Ectodermal cell (in vitro differentiated cells): ENCODE measurements around the gene MIOX.
A peak's percentile ranks its signal among the peaks of the same experiment; 100 is the strongest.
"Not testable (repeated sequence)": the region's sequence is repeated elsewhere in the genome, so short reads cannot be mapped to it uniquely, and the experiment has no call there.

Experiments
- H3K27ac ChIP-seq: 2 replicates; pipeline ENCODE4 v1.7.0; 2013; ENCODE audit warnings: mild to moderate bottlenecking, low read depth, low read length; ENCODE audit not compliant: insufficient read depth, poor library complexity, severe bottlenecking
- H3K27me3 ChIP-seq: 2 replicates; pipeline ENCODE4 v1.7.0; 2013; ENCODE audit warnings: mild to moderate bottlenecking, low read length; ENCODE audit not compliant: insufficient read depth, control insufficient read depth, poor library complexity, severe bottlenecking
- H3K36me3 ChIP-seq: one replicate; pipeline ENCODE4 v1.7.0; 2013; ENCODE audit warnings: low read length; ENCODE audit not compliant: control insufficient read depth, insufficient read depth
- H3K4me1 ChIP-seq: one replicate; pipeline ENCODE4 v1.7.0; 2013; ENCODE audit warnings: low read length; ENCODE audit not compliant: control insufficient read depth, insufficient read depth
- H3K4me3 ChIP-seq: 2 replicates; pipeline ENCODE4 v1.7.0; 2013; ENCODE audit warnings: low read depth, low read length, control low read depth; ENCODE audit not compliant: insufficient read depth
- H3K9me3 ChIP-seq: 2 replicates; pipeline ENCODE4 v1.7.0; 2013; ENCODE audit warnings: mild to moderate bottlenecking, low read length, moderate library complexity; ENCODE audit not compliant: control insufficient read depth
- WGBS, 2 experiments: methylation state at CpG; one replicate each; pipeline ENCODE4 v1.1.7; 2013; ENCODE audit warnings: missing lambda C conversion rate in 2 of 2; 5-methylcytosine and 5-hydroxymethylcytosine counted together

The MIOX gene

GRCh38 chr22:50530580-50530876 is 43.9 kb downstream of the MIOX start:
- Histone ChIP-seq H3K27me3 (peaks cover 72% of the 10 kb centered on the region), H3K36me3 (no peaks in the 10 kb centered on the region), H3K9me3 (no peaks in the 10 kb centered on the region), H3K4me1 (peaks cover 16% of the 10 kb centered on the region), H3K4me3 (peak overlapping the region; percentile 27), H3K27ac (no peak overlapping the region)
- WGBS, 2 experiments = 9% methylated on average over 21 of the region's 21 CpGs

GRCh38 chr22:50530877-50531545 is 44.4 kb downstream of the MIOX start:
- no peak overlapping the region for H3K27ac ChIP-seq
- H3K27me3 ChIP-seq = peaks cover 72% of the 10 kb centered on the region

GRCh38 chr22:50531546-50531961 is 44.9 kb downstream of the MIOX start:
- no peaks in the 10 kb centered on the region for H3K36me3 ChIP-seq
- 5% methylated on average over 44 of the region's 44 CpGs for WGBS, 2 experiments
- H3K27ac ChIP-seq = no peak overlapping the region
- no peaks in the 10 kb centered on the region for H3K9me3 ChIP-seq
- peaks cover 14% of the 10 kb centered on the region for H3K4me1 ChIP-seq
- H3K27me3 ChIP-seq = peaks cover 71% of the 10 kb centered on the region
- peak overlapping the region; percentile 41 for H3K4me3 ChIP-seq

More at GRCh38 chr22:50530877-50531545, 44.4 kb downstream of the MIOX start:
- H3K36me3 ChIP-seq = no peaks in the 10 kb centered on the region
- H3K4me1 ChIP-seq = peaks cover 16% of the 10 kb centered on the region
- WGBS, 2 experiments = 17% methylated on average over 53 of the region's 53 CpGs
- no peaks in the 10 kb centered on the region for H3K9me3 ChIP-seq
- peak overlapping the region; percentile 41 for H3K4me3 ChIP-seq

- no peaks in the 10 kb centered on the region for H3K36me3 ChIP-seq
- H3K27me3 ChIP-seq = peaks cover 65% of the 10 kb centered on the region
- H3K9me3 ChIP-seq = no peaks in the 10 kb centered on the region
- no peak overlapping the region for H3K27ac ChIP-seq
- peak overlapping the region; percentile 41 for H3K4me3 ChIP-seq
- H3K4me1 ChIP-seq = peaks cover 13% of the 10 kb centered on the region
- 4 to 6% methylated on average over 53 to 56 of the region's 56 CpGs for WGBS, 2 experiments
Observed at GRCh38 chr22:50531962-50532674, 45.5 kb downstream of the MIOX start.

- 91 to 93% methylated on average over 18 to 19 of the region's 19 CpGs for WGBS, 2 experiments
- no peaks in the 10 kb centered on the region for H3K9me3 ChIP-seq
- H3K4me1 ChIP-seq = peaks cover 13% of the 10 kb centered on the region
- H3K27ac ChIP-seq = no peak overlapping the region
- H3K36me3 ChIP-seq = no peaks in the 10 kb centered on the region
- H3K27me3 ChIP-seq = peaks cover 56% of the 10 kb centered on the region
- no peak overlapping the region for H3K4me3 ChIP-seq
Observed at GRCh38 chr22:50532824-50533796, 46.5 kb downstream of the MIOX start.

GRCh38 chr22:50533856-50534711 is 47.4 kb downstream of the MIOX start:
- H3K4me3 ChIP-seq, H3K27ac ChIP-seq, H3K9me3 ChIP-seq, H3K36me3 ChIP-seq: not testable (repeated sequence)
- Histone ChIP-seq H3K4me1 (peaks cover 13% of the 10 kb centered on the region), H3K27me3 (peaks cover 46% of the 10 kb centered on the region)
- WGBS, 2 experiments = 70 to 73% methylated on average over 20 to 21 of the region's 21 CpGs

GRCh38 chr22:50535113-50535512 is 48.5 kb downstream of the MIOX start:
- H3K9me3 ChIP-seq = no peaks in the 10 kb centered on the region
- H3K27me3 ChIP-seq = peaks cover 35% of the 10 kb centered on the region
- H3K4me3 ChIP-seq = no peak overlapping the region
- peaks cover 13% of the 10 kb centered on the region for H3K4me1 ChIP-seq
- WGBS, 2 experiments = 91 to 94% methylated on average over 6 to 8 of the region's 8 CpGs
- H3K36me3 ChIP-seq = no peaks in the 10 kb centered on the region
- no peak overlapping the region for H3K27ac ChIP-seq

GRCh38 chr22:50536226-50536625 is 49.6 kb downstream of the MIOX start:
- no peak overlapping the region for H3K4me3 ChIP-seq
- no peak overlapping the region for H3K27ac ChIP-seq
- peaks cover 5% of the 10 kb centered on the region for H3K4me1 ChIP-seq
- H3K9me3 ChIP-seq = no peaks in the 10 kb centered on the region
- 93 to 98% methylated on average over 3 of the region's 3 CpGs for WGBS, 2 experiments
- peaks cover 24% of the 10 kb centered on the region for H3K27me3 ChIP-seq
- no peaks in the 10 kb centered on the region for H3K36me3 ChIP-seq

GRCh38 chr22:50537765-50538164 is 51.1 kb downstream of the MIOX start:
- WGBS, 2 experiments = 91 to 92% methylated on average over 13 of the region's 13 CpGs
- H3K27me3 ChIP-seq = peaks cover 9% of the 10 kb centered on the region
- no peaks in the 10 kb centered on the region for H3K36me3 ChIP-seq
- no peaks in the 10 kb centered on the region for H3K9me3 ChIP-seq
- H3K27ac ChIP-seq = no peak overlapping the region
- H3K4me1 ChIP-seq = no peaks in the 10 kb centered on the region
- no peak overlapping the region for H3K4me3 ChIP-seq
